ENCODE measurements around the gene FAM9A.

GRCh38 chrX:8820910-8821527 is 19.8 kb upstream of the FAM9A start:
- TF ChIP-seq CHD2 (IDR thresholded peaks at IDR 0.05; ENCODE audit: low read length, partially characterized antibody) (no peak), PBX3 (IDR thresholded peaks at IDR 0.05) (no peak), JUNB (IDR thresholded peaks at IDR 0.05) (no peak), POLR2A (IDR thresholded peaks at IDR 0.05; ENCODE audit: low read length) (no peak), CTCF (IDR thresholded peaks at IDR 0.05) (no peak), KDM5A (IDR thresholded peaks at IDR 0.05) (no peak), HDAC2 (IDR thresholded peaks at IDR 0.05) (no peak)

All from A549 (cell line).